Cardiac septum (tissue), 1 donor: ENCODE measurements around the gene ANKRD52. TPM values are rescaled to one million over a fixed set of nuclear protein-coding genes. Genes with fewer than 3 reads are reported as not detected.
A peak's percentile ranks its signal among the peaks of the same experiment; 100 is the strongest.
"Not testable (repeated sequence)": the region's sequence is repeated elsewhere in the genome, so short reads cannot be mapped to it uniquely, and the experiment has no call there.

ENCODE experiments used
- DNase-seq: peaks from one replicate; pipeline ENCODE4 v3.0.0-alpha.2; 2020; ENCODE audit warnings: low spot score
- intact Hi-C: fragments of 100-400 bp; cut with DNase I; formaldehyde crosslinking; loops from one replicate; pipeline ENCODE4 v1.14.0; 2022
- total RNA-seq: library from RNA; stranded (reverse); fragmentation: NEBNext Ultra II Directional; extraction: Animal tissue kit (Norgen Biotek cat#: 25700); gene quantifications from one replicate; pipeline ENCODE4 v1.2.1, GENCODE V29; 2021
- donor health status: DM: no; HTN: no; CAD: no.

The ANKRD52 gene
- total RNA-seq, 1 donor from 2014 or later, result 28.8 TPM

DNA sequence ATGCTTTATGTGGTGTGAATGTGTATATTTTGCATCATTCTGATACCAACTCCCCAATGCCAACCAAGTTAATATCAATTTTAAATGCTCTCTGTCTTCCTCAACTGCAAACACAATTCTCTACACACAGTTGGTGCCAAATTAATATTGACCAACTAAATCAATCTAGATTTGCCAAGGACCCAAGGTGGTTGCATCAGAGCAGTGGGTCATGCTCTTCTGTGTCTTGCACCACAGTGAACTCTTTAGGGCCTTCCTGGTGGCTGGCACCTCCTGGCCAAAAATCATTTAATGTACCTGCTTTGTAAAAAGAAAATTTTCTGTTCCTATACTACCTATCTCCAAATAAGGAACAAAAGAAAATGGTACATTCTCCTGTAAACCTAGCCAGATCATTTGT, 22.7 kb upstream of the ANKRD52 start:
- no peak for DNase-seq
- intact Hi-C loops, result no loop called here

DNA sequence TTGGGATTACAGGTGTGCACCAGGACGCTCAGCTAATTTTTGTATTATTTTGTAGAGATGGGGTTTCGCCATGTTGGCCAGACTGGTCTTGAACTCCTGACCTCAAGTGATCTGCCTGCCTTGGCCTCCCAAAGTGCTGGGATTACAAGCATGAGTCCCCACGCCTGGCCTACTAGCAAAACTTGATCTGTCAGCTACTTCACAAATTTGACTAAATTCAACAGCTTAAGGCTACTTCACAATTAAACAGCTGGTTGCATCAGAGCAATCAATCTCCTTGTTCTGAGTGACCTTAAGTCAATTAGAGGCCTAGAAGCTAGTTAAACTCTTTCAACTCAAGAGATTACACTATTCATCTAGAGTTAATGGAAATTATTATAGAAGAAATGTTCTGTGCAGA, 20.7 kb upstream of the ANKRD52 start:
- no peak for DNase-seq
- intact Hi-C loops, result no loop called here

GRCh38 chr12:56274299-56274698, 16.1 kb upstream of the ANKRD52 start:
- intact Hi-C loops, result no loop called here
- no peak for DNase-seq

GRCh38 chr12:56272468-56272867, 14.3 kb upstream of the ANKRD52 start:
- DNase-seq, intact Hi-C loops: not testable (repeated sequence)

GRCh38 chr12:56271031-56271430, 12.8 kb upstream of the ANKRD52 start:
- DNase-seq, result no peak

DNA sequence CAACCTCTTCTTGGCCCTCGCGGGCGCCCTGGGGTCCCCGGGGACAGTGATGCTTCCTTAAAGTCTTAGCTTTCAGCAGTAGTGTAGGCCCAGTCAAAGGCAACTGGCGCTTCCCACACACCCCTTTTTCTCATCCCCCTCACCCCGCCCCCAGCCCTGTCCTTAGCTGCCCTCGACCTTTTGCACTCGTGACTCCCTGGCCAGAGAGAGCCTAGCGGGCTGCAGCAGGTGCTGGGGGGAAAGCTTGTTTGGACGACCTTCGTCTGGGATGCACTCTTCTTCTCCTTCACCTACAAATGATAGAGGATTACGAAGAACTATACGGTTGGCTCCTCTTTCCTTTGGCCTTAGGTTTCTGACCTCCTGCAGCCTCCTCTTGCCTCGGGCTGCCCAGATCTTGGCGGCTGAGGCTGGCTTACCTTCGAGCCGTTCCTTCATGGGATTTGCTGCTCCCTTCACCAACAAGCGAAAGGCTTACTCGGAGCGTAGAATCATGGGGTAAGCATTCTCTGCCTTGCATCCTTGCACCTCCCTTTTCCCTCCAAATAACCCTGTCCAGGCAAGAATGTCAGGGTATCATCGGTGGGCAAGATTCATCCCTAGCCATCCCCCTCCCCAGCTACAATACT, 9.4 kb upstream of the ANKRD52 start:
- peak; percentile 80 for DNase-seq
- intact Hi-C loops, result loop anchor here (2.0 kb wide), 2 partner anchors 33 to 45 kb away; partner anchors contain the start of gene CS

More at GRCh38 chr12:56271031-56271430, 12.8 kb upstream of the ANKRD52 start:
- intact Hi-C loops, result no loop called here

GRCh38 chr12:56266693-56267442, 8.7 kb upstream of the ANKRD52 start, which contains the start of gene COQ10A:
Gene COQ10A, plus strand, starts transcription at chr12:56266942. Its CDS starts 177 bp downstream, at chr12:56267119.
- peak; percentile 95 for DNase-seq
- intact Hi-C loops, result loop anchor here (2.0 kb wide), 2 partner anchors 34 to 44 kb away; partner anchors contain the start of gene CS

DNA sequence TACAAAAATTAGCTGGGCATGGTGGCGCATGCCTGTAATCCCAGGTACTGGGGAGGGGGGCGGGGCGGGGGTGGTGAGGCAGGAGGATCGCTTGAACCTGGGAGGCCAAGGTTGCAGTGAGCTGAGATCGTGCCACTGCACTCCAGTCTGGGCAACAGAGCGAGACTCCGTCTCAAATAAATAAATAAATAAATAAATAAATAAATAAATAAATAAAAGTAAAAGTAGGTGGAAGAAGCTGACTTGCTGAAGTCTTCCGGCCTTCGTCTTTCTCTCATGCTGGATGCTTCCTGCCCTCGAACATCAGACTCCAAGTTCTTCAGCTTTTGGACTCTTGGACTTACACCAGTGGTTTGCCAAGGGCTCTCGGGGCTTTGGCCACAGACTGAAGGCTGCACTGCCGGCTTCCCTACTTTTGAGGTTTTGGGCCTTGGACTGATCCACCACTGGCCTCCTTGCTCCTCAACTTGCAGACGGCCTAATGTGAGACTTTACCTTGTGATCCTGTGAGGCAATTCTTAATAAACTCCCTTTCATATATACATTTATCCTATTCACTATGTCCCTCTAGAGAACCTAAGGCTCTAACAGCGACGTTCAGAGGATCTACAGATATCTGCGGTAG, 8.0 kb upstream of the ANKRD52 start:
- DNase-seq, result not testable (repeated sequence)
- intact Hi-C loops, result loop anchor here (2.0 kb wide), 2 partner anchors 35 to 43 kb away; partner anchors contain the start of gene CS

DNA sequence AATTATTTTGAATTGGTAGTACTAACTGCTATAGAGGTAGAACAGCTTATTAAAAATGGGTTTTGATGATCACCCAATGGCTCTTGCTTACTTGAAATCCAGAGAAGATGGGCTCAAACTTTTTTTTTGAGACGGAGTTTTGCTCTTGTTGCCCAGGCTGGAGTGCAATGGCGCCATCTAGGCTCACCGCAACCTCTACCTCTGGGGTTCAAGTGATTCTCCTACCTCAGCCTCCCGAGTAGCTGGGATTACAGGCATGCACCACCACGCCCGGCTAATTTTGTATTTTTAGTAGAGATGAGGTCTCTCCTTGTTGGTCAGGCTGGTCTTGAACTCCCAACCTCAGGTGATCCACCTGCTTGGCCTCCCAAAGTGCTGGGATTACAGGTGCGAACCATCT, 4.8 kb upstream of the ANKRD52 start:
- DNase-seq, intact Hi-C loops: not testable (repeated sequence)

DNA sequence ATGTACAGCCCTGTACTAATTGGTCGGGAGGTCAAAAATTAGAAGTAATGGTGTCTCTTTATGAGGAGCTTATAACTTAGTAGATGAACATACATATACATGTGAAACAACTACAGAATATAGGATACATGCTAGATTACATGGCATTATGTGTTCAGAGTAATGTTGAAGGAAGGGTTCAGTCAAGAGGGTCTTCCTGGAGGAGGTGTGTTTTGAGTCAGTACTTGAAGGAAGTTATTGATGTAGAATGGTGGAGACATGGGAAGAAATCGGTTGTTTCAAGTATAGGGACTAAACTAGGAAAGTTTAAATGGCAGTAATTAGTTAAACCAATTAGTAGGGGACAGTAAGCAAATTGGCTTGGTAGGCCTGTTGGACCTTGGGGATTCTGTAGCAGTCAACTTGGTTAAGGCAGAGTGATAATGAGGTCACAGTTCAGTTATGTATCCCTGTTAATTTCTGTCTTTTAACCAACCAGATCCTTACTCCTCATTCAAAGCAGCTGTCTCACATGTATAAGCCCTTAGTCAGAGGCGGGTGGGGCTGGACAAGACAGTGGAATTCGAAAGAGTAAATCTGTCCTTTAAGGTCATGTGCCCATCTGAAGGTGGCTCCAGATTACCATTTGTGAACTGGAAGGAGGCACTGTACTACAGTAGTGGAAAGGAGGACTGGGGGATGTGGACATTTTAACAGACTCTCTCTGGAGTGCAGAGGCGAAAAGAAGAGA, 3.5 kb upstream of the ANKRD52 start:
- intact Hi-C loops, result no loop called here
- DNase-seq, result no peak

- no peak for DNase-seq
- intact Hi-C loops, result no loop called here
Observed at GRCh38 chr12:56260921-56261320, 2.7 kb upstream of the ANKRD52 start.

DNA sequence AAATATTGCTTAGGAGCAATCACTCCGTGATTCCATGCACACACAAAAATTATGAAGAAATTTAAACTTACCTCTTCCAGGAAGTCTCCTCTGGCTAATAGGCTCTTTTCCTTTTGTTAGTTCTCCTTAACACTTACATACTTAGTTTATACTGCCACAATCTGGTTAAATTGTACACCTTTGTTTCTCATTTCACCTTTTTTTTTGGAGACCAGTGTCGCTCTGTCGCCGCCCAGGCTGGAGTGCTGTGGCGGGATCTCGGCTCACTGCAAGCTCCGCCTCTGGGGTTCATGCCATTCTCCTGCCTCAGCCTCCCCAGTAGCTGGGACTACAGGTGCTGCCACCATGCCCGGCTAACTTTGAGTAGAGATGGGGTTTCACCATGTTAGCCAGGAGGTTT, 2.2 kb upstream of the ANKRD52 start:
- no peak for DNase-seq
- intact Hi-C loops, result no loop called here

DNA sequence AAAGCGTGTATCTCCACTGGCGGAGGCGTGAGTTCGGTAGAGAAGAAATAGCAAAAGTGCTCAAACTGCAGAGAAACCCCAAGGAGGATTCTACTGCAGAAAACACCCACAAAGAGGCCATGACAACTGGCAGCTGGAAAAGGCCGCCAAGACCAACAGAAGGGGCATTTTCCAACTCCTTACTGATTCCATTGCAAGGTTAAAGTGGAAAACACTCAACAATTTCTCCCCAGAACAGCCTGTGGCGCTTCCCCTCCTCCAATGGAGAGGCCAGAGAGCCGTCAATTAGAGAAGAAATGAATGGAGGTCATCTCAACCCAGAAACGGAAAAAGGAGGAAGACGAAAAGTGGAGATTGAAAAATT, 618 bp upstream of the ANKRD52 start:
- intact Hi-C loops, result loop anchor here (5.0 kb wide), 2 partner anchors 37 to 137 kb away; partner anchors contain the start of genes NABP2 and RNF41

DNA sequence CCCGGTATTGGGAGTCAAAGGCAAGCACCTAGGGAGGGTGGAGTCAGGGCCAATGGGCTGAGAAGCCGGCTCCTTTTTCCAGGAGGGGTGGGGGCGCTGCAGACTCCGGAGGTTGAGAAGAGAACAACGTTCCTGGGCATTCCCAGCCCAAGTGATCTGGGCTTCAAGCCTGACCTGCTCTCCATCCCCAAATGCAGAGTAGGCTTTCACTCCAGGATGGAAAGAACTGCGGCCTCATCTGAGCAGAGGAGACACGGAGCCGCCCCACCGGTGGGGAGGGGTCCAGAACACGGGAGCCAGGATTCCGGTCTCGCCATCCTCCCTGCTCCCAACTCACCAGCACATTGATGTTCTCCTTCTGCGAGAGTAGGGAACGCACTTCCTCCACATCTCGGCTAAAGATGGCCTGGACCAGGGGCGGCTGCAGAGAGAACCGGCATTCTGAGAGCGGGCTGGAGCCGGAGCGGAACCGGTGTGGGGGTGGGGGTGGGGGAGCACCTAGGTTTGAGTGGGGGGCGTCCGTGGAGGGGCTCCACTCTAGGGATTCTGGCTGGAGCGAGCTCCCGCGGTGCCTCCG, 605 bp downstream of the ANKRD52 start:
- intact Hi-C loops, result loop anchor here (5.0 kb wide), 2 partner anchors 35 to 135 kb away; partner anchors contain the start of genes NABP2 and RNF41
- no peak for DNase-seq

More for the DNA sequence above, 618 bp upstream of the ANKRD52 start:
- no peak for DNase-seq

GRCh38 chr12:56257071-56257470, 1.1 kb downstream of the ANKRD52 start:
- no peak for DNase-seq
- intact Hi-C loops, result loop anchor here (5.0 kb wide), 2 partner anchors 35 to 135 kb away; partner anchors contain the start of genes NABP2 and RNF41

DNA sequence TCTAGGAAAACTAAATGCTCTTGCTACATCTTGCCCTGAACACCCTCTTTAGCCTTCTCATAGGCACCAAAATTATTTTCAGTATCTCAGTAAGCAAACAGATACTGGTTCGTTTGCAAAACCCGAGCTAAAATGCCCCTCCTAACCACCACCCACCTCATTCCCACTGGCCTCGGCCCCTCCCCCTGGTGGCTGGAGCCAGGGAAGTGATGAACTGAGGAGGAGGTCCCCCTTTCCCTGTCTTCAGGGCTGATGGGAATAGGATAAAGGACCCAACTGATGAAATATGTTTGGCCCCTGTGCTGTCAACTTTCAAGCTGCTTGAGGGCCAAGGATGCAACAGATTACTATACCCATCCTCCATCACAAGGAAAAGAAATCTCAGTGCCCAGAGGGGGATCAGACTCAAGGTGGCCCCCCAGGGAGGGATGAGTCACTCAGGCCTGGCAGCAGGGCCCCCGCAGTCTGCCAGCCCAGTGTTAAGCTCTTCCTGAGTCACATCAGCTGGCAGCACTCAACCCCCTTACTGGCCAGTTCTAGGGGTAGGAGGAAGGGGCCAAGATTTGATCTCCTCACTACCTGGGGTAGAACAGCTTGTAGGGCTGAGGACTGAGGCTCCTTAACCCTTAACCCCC, 1.7 kb downstream of the ANKRD52 start:
- intact Hi-C loops, result loop anchor here (5.0 kb wide), 2 partner anchors 34 to 134 kb away; partner anchors contain the start of genes NABP2 and RNF41
- DNase-seq, result no peak

GRCh38 chr12:56255671-56256070, 2.5 kb downstream of the ANKRD52 start:
- intact Hi-C loops, result loop anchor here (5.0 kb wide), 2 partner anchors 33 to 133 kb away; partner anchors contain the start of genes NABP2 and RNF41

DNA sequence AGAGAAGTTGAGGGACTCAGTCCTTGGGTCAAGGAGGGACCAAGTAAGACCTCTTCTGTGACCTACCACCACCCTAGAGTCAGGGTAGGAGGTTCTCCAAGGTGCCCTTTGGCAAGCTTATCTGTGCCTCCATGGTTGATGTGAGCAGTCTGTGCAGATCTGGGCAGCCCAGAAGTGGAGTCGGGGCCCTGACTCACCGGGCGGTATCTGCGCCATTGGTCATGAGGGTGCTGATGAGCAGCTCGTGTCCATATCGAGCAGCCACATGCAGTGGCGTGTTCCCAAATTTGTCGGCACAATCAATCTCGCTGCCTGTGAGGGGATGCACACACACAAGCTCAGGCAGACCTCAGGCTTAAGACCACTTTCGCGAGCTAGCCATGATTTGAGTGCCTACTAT, 5.1 kb downstream of the ANKRD52 start:
- intact Hi-C loops, result no loop called here
- DNase-seq, result no peak

More at GRCh38 chr12:56255671-56256070, 2.5 kb downstream of the ANKRD52 start:
- no peak for DNase-seq
